ENCODE data around the gene SLC6A13. TPM values are rescaled to one million over a fixed set of nuclear protein-coding genes. Genes with fewer than 3 reads are reported as not detected.

Gene SLC6A13
- total RNA-seq, 1 experiment from 2014 or later = not detected

DNA sequence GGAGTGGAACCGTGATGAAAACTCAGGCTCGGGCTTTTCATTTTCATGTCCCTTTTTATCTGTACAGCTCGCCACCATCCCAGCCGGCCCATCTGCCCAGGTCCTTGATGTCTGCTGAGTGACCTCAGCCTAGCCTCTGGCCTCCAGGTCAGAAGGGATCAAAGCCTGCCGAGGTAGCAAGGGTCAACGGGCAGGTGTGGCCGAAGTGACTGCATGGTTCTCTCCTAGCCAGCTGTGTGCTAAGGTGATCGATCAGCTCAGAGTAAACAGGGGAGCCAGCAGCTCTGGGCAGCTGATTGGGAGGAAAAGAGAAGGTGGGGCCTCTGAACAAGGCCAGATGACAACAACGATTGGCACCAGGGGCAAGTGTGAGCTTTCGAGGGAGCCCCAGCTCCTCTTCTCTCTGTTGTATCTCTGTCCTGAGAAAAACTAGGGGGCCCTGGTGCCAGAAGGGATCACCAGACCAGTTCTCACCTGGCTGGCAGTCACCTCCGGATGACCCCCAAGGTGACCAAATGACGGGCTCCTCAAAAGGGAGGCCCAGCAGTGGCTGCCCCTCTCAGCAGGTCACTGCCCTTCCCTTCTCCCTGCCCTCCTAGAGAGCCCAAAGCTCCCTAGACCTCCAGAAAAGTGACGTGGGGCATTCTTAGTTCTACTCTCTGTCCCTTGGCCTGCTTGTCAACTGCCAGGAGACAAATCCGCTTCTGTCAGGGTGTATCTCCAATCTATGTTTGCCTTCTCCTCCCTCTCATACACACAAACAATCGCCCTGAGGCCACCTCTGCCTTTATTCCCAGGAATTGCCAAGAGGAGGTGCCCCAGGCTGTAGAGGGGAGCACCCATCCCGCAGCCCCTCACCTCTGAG is 52.1 kb downstream of the SLC6A13 start:
- H4K20me1 ChIP-seq (ENCODE audit: control insufficient read depth, insufficient read depth, insufficient read length) = no peaks in the 10 kb centered on the region
- H3K14ac ChIP-seq (ENCODE audit: insufficient read depth, low read length) = no peak overlapping the region; the same call in 1 of the 2 replicates
- no peak overlapping the region for H2BK15ac ChIP-seq (ENCODE audit: low read depth, low read length)
- H2BK120ac ChIP-seq (ENCODE audit: low read depth, low read length, poor library complexity, severe bottlenecking) = no peak overlapping the region
- H2BK20ac ChIP-seq (ENCODE audit: low read depth, low read length, poor library complexity, severe bottlenecking) = no peak overlapping the region
- H3K23ac ChIP-seq (ENCODE audit: insufficient read length, low read depth, low read length) = no peak overlapping the region
- H3K9ac ChIP-seq (ENCODE audit: extremely low read depth, insufficient read length, low read length) = no peak overlapping the region
- no peak overlapping the region for H2AFZ ChIP-seq (ENCODE audit: low read length)
- TF ChIP-seq, protein P1, sequence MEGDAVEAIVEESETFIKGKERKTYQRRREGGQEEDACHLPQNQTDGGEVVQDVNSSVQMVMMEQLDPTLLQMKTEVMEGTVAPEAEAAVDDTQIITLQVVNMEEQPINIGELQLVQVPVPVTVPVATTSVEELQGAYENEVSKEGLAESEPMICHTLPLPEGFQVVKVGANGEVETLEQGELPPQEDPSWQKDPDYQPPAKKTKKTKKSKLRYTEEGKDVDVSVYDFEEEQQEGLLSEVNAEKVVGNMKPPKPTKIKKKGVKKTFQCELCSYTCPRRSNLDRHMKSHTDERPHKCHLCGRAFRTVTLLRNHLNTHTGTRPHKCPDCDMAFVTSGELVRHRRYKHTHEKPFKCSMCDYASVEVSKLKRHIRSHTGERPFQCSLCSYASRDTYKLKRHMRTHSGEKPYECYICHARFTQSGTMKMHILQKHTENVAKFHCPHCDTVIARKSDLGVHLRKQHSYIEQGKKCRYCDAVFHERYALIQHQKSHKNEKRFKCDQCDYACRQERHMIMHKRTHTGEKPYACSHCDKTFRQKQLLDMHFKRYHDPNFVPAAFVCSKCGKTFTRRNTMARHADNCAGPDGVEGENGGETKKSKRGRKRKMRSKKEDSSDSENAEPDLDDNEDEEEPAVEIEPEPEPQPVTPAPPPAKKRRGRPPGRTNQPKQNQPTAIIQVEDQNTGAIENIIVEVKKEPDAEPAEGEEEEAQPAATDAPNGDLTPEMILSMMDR (conservative IDR thresholded peaks at IDR 0.05) = no peak
- H2BK12ac ChIP-seq (ENCODE audit: insufficient read length, low read depth, low read length) = no peak overlapping the region
- H3K27ac ChIP-seq (ENCODE audit: insufficient read length, low read depth, low read length) = no peak overlapping the region
- H3K23me2 ChIP-seq (ENCODE audit: insufficient read length, low read depth, low read length, poor library complexity, severe bottlenecking) = no peaks in the 10 kb centered on the region
- Mint-ChIP-seq H3K4me3 (no peak overlapping the region), H3K27me3 (ENCODE audit: low read depth) (peaks cover 99% of the 10 kb centered on the region), H3K36me3 (ENCODE audit: insufficient read depth in 1 of 3, low read depth in 3 of 3) (no peaks in the 10 kb centered on the region), H3K9me3 (no peaks in the 10 kb centered on the region; a peak in 2 of 5 replicates), H3K27ac (no peak overlapping the region; a peak in 1 of 7 replicates), H3K4me1 (peaks cover 29 to 36% of the 10 kb centered on the region in 2 experiments)
- no peaks in the 10 kb centered on the region for H3K9me3 ChIP-seq (ENCODE audit: control insufficient read depth, low read depth, low read length)
- H4K5ac ChIP-seq (ENCODE audit: insufficient read length, low read depth, low read length) = no peak overlapping the region
- H3K79me1 ChIP-seq (ENCODE audit: insufficient read depth, low read depth, low read length, poor library complexity, severe bottlenecking) = no peaks in the 10 kb centered on the region
- H3K4ac ChIP-seq (ENCODE audit: low read depth, low read length) = no peak overlapping the region
- no peak overlapping the region for H4K91ac ChIP-seq (ENCODE audit: insufficient read length, low read depth, low read length)
- peaks cover 4% of the 10 kb centered on the region; the same call in 1 of the 2 replicates for H3K27me3 ChIP-seq (ENCODE audit: insufficient read depth, low read length)
- WGBS (ENCODE audit: extremely low coverage, insufficient read length, low lambda C conversion rate) = no CpG with 5 or more reads among the region's 16 CpGs
- H3K56ac ChIP-seq (ENCODE audit: insufficient read length, low read depth, low read length) = no peak overlapping the region
- H3K18ac ChIP-seq (ENCODE audit: insufficient read length, low read depth, low read length) = no peak overlapping the region
- no peak overlapping the region for H3T11ph ChIP-seq (ENCODE audit: low read length)
- no peak overlapping the region for H3K4me2 ChIP-seq (ENCODE audit: insufficient read depth, insufficient read length, low read length)
- no peak for DNase-seq
- H4K8ac ChIP-seq (replicated peaks; ENCODE audit: insufficient read length, low read depth, low read length) = no peak overlapping the region
- H2BK5ac ChIP-seq (ENCODE audit: insufficient read length, low read length) = no peak overlapping the region
- no peak overlapping the region for H2AK5ac ChIP-seq (ENCODE audit: insufficient read length, low read length)
- H3K79me2 ChIP-seq (ENCODE audit: insufficient read depth, low read length) = no peaks in the 10 kb centered on the region
- 0 out of 2 replicates have a peak, but pooled peaks cover 4% of the 10 kb centered on the region for H3K4me1 ChIP-seq (ENCODE audit: insufficient read depth, low read length)

Data from H9 (cell line).